Subcutaneous abdominal adipose tissue (tissue), 5 donors: Measurements from ENCODE around the gene TALDO1.
A peak's percentile ranks its signal among the peaks of the same experiment; 100 is the strongest.

ENCODE experiments used
- H3K27ac ChIP-seq: one replicate; pipeline ENCODE4 v1.7.0; 2013; ENCODE audit warnings: low read depth, mild to moderate bottlenecking, inconsistent platforms, low read length, moderate library complexity
- H3K27me3 ChIP-seq, 5 donors: one replicate each; pipeline ENCODE4 v1.7.0; 2013; ENCODE audit warnings: low read length in 5 of 5, inconsistent platforms in 1 of 5; ENCODE audit not compliant: control insufficient read depth in 5 of 5, insufficient read depth in 4 of 5
- H3K36me3 ChIP-seq, 5 donors: one replicate each; pipeline ENCODE4 v1.7.0; 2013; ENCODE audit warnings: low read length in 5 of 5; ENCODE audit not compliant: control insufficient read depth in 5 of 5, insufficient read depth in 5 of 5
- H3K4me1 ChIP-seq, 5 donors: one replicate each; pipeline ENCODE4 v1.7.0; 2013; ENCODE audit warnings: low read length in 5 of 5, mild to moderate bottlenecking in 3 of 5, moderate library complexity in 1 of 5; ENCODE audit not compliant: control insufficient read depth in 5 of 5, insufficient read depth in 5 of 5
- H3K4me3 ChIP-seq, 5 donors: one replicate each; pipeline ENCODE4 v1.7.0; 2013; ENCODE audit warnings: low read length in 5 of 5, low read depth in 1 of 5
- H3K9ac ChIP-seq, 5 donors: one replicate each; pipeline ENCODE4 v1.7.0; 2013; ENCODE audit warnings: low read length in 5 of 5, mild to moderate bottlenecking in 4 of 5, moderate library complexity in 3 of 5
- H3K9me3 ChIP-seq, 5 donors: one replicate each; pipeline ENCODE4 v1.7.0; 2013; ENCODE audit warnings: low read length in 5 of 5; ENCODE audit not compliant: control insufficient read depth in 5 of 5
- donor health status: healthy.
- donor health status: healthy.
- donor health status: healthy.
- donor health status: healthy.
- donor health status: healthy.

The TALDO1 gene

DNA sequence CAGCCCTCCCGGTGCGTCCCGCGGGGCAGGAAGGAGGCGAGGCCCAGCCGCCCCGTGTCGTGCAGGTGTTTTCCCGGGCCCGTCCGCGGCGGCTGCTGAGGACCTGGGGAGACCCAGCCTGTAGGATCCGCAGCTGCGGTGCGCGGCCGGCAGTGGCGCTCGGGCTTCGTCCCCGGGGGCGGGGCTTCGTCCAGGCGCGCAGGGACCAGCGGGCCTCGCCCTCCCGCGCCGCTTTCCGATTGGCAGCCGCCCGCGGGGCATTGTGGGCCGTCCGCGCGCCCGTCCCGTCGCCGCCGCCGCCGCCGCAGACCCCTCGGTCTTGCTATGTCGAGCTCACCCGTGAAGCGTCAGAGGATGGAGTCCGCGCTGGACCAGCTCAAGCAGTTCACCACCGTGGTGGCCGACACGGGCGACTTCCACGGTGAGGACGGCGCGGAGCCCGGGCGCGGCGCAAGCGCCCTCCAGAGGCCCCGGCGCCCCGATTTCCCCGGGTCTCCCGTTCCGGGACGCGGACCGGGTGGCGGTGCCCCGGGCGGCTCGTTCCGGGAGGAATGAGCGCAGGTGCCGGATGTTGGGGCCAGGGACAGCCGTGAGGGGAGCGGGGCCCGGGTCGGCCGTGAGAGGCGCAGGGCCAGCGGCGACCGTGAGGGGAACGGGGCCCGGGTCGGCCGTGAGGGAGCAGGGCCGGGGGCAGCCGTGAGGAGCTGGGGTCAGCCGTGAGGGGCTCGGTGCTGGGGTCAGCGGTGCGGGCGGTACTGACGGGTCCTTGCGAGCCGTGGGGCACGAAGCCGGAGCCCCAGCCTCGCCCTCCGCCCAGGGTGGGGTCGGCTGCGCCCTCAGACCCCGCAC is at the start of gene TALDO1:
TALDO1 (plus strand) TSS at position 307 of the 849 bp plus-strand sequence; CDS start at position 325, 18 bp downstream.
- Histone ChIP-seq H3K27ac (peak within 1 kb of the TSS; percentile 81), H3K27me3 (no peaks in the 10 kb centered on the region), H3K9me3 (no peaks in the 10 kb centered on the region), H3K9ac (peak within 1 kb of the TSS; percentile 73 to 90 (median 86)), H3K36me3 (peaks cover 0 to under 1% (median 0%) of the 10 kb centered on the region in 5 donors), H3K4me3 (peak within 1 kb of the TSS; percentile 67 to 83 (median 74)), H3K4me1 (peaks cover 0 to 43% (median 31%) of the 10 kb centered on the region in 5 donors)

DNA sequence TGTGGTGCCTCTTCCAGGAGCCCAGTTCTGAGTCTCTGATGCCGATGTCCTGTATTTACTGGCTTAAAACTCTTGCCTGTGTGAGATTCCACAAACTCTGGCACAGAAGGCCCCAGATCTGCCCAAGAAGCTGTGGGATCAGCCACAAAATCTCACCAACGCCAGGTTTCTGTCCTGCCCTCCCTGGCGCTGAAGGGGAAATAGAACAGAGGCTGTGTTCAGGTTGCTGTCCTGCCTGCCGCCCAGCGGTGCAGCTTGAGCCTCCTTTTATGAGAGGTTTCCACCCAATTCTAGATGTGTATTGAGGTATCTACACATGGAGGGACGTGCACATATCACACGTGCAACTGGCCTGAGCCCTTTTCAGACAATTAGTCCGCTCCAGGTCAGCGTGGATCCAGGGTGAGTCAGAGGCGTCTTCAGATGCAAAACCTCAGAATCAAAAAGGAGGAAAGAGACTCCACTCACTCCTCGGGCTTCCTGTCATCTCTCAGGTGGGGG is 49.4 kb upstream of the TALDO1 start:
- H3K4me3 ChIP-seq = peak overlapping the region in 1 of 5 donors; percentile 16
- peaks cover 0 to 27% (median 16%) of the 10 kb centered on the region in 5 donors for H3K36me3 ChIP-seq
- H3K9ac ChIP-seq = peak overlapping the region; percentile 4 to 56 (median 24)
- peaks cover 0 to 52% (median 42%) of the 10 kb centered on the region in 5 donors for H3K4me1 ChIP-seq
- no peaks in the 10 kb centered on the region for H3K9me3 ChIP-seq
- no peaks in the 10 kb centered on the region for H3K27me3 ChIP-seq
- H3K27ac ChIP-seq = peak overlapping the region; percentile 95

DNA sequence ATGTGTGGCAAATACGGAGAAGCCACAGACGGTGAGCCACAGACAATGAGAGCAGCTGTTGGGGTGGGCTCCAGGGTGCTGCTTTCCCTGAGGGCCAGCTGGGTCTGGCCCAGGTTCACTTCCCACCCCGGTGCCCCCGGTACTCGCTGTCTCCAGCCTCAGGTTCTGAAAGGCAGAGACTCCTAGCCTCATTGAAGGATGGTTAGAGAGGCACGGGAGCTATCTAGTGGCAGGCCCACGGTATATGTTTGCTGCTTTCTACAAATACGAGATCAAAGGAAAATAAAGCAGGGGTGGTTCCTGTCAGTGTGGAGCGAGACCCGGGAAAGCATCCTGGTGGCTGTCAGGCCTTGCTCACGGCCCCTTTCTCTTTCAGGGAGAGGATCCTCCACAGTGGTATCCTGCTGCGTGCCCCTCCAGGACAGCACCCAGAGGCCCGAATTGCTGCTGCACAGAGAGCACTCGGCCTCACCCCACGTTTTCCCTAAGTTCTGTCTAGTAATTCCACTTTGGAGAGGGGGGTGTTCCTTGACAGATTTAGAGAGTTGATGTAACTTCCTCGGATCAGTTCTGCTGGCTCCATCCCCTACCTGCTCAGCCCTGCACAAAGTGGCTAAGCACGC is 48.7 kb upstream of the TALDO1 start:
- peak overlapping the region in 1 of 5 donors; percentile 31 for H3K9ac ChIP-seq
- peaks cover 0 to 53% (median 40%) of the 10 kb centered on the region in 5 donors for H3K4me1 ChIP-seq
- H3K27me3 ChIP-seq = no peaks in the 10 kb centered on the region

DNA sequence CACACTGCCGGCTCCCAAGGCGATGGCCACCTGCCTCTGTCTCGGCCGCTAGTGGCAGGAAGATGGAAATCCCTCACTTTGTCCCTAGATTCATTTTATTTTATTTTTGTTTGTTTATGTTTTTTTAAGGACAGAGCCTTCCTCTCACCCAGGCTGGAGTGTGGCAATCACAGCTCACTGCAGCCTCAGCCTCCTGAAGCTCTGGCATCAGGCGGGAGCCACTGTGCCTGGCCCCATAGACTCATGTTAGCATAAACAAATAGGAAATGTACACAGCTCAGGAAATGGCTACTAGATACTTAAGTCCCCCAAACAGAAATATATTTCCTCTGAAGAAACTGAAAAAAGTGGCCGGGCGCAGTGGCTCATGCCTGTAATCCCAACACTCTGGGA is 48.2 kb upstream of the TALDO1 start:
- H3K4me1 ChIP-seq = peaks cover 0 to 48% (median 35%) of the 10 kb centered on the region in 5 donors
- H3K9me3 ChIP-seq = no peaks in the 10 kb centered on the region

More for the DNA sequence above, 48.7 kb upstream of the TALDO1 start:
- Histone ChIP-seq H3K36me3 (peaks cover 0 to 30% (median 19%) of the 10 kb centered on the region in 5 donors), H3K27ac (peak overlapping the region; percentile 95), H3K9me3 (no peaks in the 10 kb centered on the region), H3K4me3 (no peak overlapping the region)

DNA sequence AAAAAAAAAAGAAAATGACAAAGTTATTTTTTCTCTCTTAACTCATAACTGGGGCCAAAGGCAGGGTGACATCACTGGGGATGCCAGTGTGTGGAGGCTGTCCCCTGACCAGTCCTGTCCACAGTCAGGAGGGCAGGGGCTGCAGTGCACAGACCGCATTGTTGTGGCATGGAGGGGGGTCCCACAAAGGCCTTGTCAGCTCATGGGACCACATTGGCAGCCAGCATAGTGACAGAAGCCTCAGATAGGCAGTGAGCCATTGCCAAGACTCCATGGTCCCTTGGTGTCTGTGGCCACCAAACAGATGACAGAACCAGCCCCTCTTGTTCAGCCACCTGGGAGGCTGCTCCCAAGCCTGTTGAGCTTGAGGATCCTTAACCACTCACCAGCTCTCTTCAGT is 47.5 kb upstream of the TALDO1 start:
- no peaks in the 10 kb centered on the region for H3K9me3 ChIP-seq
- H3K4me3 ChIP-seq = no peak overlapping the region
- H3K27ac ChIP-seq = no peak overlapping the region
- H3K4me1 ChIP-seq = peaks cover 0 to 43% (median 34%) of the 10 kb centered on the region in 5 donors
- H3K9ac ChIP-seq = peak overlapping the region in 1 of 5 donors; percentile 20
- H3K36me3 ChIP-seq = peaks cover 0 to 37% (median 24%) of the 10 kb centered on the region in 5 donors
- H3K27me3 ChIP-seq = no peaks in the 10 kb centered on the region

More for the DNA sequence above, 48.2 kb upstream of the TALDO1 start:
- Histone ChIP-seq H3K27ac (no peak overlapping the region), H3K36me3 (peaks cover 0 to 32% (median 21%) of the 10 kb centered on the region in 5 donors), H3K27me3 (no peaks in the 10 kb centered on the region), H3K4me3 (no peak overlapping the region), H3K9ac (no peak overlapping the region)

DNA sequence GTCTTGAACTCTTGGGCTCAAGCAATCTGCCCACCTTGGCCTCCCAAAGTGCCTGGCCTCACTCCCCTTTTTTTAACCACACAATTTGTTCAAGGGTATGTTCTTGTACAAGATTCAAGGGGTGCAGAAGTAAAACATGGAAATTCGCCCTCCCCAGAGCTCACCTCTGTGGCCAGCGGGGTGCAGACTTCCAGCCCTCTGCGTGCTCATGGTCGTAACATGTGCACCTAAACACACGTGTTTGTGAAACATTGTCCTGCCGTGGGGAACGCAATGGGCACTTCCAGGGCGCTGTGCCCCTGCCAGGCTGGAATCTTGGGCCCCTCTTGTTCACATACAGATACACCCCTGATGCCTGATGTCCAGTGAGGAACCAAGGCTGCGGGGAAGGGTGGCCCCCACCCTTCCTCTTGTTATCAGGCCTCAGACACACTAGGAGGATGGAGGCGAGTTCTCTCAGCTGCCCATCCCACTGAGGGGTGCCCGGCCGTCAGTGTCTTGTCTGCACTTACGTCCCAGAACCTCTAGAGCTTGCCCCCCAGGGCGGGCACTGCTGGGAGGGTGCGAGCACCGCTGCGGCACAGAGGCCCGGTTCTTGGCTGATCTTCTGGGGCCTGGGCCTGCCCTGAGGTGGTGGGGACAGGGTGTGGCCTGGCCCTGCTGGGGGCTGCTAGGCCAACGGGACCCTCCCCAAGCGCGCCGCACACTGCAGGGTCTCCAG is 45.4 kb upstream of the TALDO1 start:
- peaks cover 0 to 52% (median 39%) of the 10 kb centered on the region in 5 donors for H3K4me1 ChIP-seq
- no peaks in the 10 kb centered on the region for H3K9me3 ChIP-seq
- no peak overlapping the region for H3K27ac ChIP-seq
- H3K9ac ChIP-seq = no peak overlapping the region
- H3K4me3 ChIP-seq = no peak overlapping the region
- peaks cover 0 to 37% (median 24%) of the 10 kb centered on the region in 5 donors for H3K36me3 ChIP-seq
- H3K27me3 ChIP-seq = peaks cover 4 to 12% (median 11%) of the 10 kb centered on the region in 5 donors

DNA sequence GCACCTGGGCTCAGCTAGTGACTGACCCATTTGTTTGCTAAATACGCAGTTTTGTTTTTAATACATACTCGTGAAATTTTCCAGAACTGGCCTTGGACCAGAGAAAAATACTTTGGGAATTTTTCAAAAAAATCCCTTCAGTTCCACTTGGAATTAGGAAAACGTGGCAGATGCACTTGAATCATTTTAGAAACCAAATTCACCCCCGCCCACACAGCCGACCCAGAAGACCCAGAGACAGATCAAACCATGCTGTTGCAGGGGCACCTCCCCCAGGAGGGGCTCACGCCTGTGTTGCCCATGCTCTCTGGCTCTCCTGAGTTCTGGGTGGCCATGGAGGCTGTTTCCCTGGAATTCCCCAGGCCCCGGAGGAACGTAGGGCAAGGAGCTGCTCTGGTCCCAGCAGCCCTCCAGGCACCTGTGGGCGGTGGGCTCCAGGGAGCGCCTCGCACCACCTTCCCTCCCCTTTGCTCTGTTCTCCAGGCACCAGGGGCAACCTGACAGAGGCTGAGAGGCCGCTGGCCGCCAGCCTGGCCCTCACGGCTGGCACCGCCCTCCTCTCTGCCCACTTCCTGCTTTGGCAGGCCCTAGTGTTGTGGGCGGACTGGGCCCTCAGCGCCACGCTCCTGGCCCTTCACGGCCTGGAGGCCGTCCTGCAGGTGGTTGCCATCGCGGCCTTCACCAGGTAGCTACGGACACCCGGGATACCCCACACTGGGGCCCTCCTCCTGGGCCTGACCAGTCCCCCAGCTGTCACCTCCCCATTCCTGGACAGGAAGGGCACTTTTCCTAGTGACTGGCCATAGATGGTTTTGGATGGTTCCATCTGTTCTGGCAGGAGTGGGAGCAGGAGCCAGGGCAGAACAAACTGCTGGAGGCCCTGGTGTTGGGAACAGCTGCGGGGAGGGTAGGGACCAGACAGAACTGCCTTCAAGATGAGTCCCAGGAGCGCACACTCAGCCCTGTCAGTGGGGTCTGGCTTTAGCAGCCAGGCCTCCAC is 44.5 kb upstream of the TALDO1 start:
- Histone ChIP-seq H3K4me1 (peaks cover 0 to 48% (median 39%) of the 10 kb centered on the region in 5 donors), H3K36me3 (peaks cover 0 to 37% (median 24%) of the 10 kb centered on the region in 5 donors), H3K27ac (no peak overlapping the region), H3K9ac (peak overlapping the region in 3 of 5 donors; percentile 45 to 48 (median 47)), H3K9me3 (no peaks in the 10 kb centered on the region), H3K27me3 (peaks cover 12 to 20% (median 19%) of the 10 kb centered on the region in 5 donors), H3K4me3 (no peak overlapping the region)

DNA sequence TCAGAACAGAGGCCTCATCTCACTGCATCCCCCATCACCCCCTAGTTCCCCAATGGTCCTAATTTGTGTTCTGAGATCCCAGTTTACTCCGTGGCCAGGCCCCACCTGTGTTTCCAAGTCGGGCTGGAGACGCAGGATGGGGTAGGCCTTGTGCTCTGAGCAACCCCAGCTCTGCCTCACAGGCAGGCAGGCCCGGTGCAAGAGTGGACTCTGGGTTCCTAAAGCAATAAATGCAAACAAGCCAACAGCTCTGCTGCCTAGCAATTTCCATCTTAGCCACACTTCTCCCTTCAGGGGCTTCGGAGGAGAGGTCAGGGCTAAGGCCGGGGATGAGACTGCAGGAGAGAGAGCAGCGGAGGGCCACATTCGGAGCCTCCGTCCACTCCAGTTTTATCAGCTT is 43.8 kb upstream of the TALDO1 start:
- peaks cover 0 to 40% (median 32%) of the 10 kb centered on the region in 5 donors for H3K4me1 ChIP-seq
- H3K27ac ChIP-seq = no peak overlapping the region
- peak overlapping the region in 2 of 5 donors; percentile 45 to 48 for H3K9ac ChIP-seq

More for the DNA sequence above, 43.8 kb upstream of the TALDO1 start:
- H3K27me3 ChIP-seq = peaks cover 18 to 28% (median 25%) of the 10 kb centered on the region in 5 donors
- H3K4me3 ChIP-seq = no peak overlapping the region
- H3K9me3 ChIP-seq = no peaks in the 10 kb centered on the region
- peaks cover 0 to 37% (median 24%) of the 10 kb centered on the region in 5 donors for H3K36me3 ChIP-seq
